ENCODE results near the gene SIAH1.

SIAH1 gene

GRCh38 chr16:48330189-48330840 is 54.9 kb downstream of the SIAH1 start:
- no peak overlapping the region for H3K27ac ChIP-seq (ENCODE audit: extremely low read depth, low read depth, low read length)
- no peak overlapping the region for H3K4me3 ChIP-seq (ENCODE audit: low read depth, low read length)
- TF ChIP-seq ZSCAN23 (tag by site-specific recombination; IDR thresholded peaks at IDR 0.05) = no peak
- no peak for TF ChIP-seq ZNF501 (tag by site-specific recombination; IDR thresholded peaks at IDR 0.05)
- no peak for TF ChIP-seq ZNF169 (tag by site-specific recombination; IDR thresholded peaks at IDR 0.05)
- no peak for TF ChIP-seq ZBTB21 (tag by site-specific recombination; IDR thresholded peaks at IDR 0.05)
- no peak for TF ChIP-seq ZNF747 (tag by site-specific recombination; IDR thresholded peaks at IDR 0.05)
- no peak for TF ChIP-seq ZNF792 (tag by site-specific recombination; IDR thresholded peaks at IDR 0.05)
- no peak for TF ChIP-seq KLF16 (tag by site-specific recombination; IDR thresholded peaks at IDR 0.05)
- no peak for TF ChIP-seq ZFP37 (tag by site-specific recombination; IDR thresholded peaks at IDR 0.05)
- TF ChIP-seq ZFP41 (tag by site-specific recombination; IDR thresholded peaks at IDR 0.05; ENCODE audit: borderline replicate concordance) = no peak
- no peak for TF ChIP-seq ZBTB48 (tag by site-specific recombination; IDR thresholded peaks at IDR 0.05)
- CTCF ChIA-PET = no interaction called here
- POLR2A ChIA-PET = no interaction called here
- no peaks in the 10 kb centered on the region for H3K4me1 ChIP-seq (ENCODE audit: control insufficient read depth, insufficient read depth, low read length)
- no peaks in the 10 kb centered on the region for H3K9me3 ChIP-seq (ENCODE audit: control insufficient read depth, insufficient read depth, low read depth, low read length)
- peaks cover 0 to 26% of the 10 kb centered on the region in 2 experiments; a peak in 2 of 3 replicates for H3K36me3 ChIP-seq (ENCODE audit: control insufficient read depth in 2 of 2, insufficient read depth in 1 of 2, low read length in 2 of 2)

- POLR2A ChIA-PET = no interaction called here
- Histone ChIP-seq H3K36me3 (ENCODE audit: control insufficient read depth in 2 of 2, insufficient read depth in 1 of 2, low read length in 2 of 2) (peaks cover 0 to 19% of the 10 kb centered on the region in 2 experiments; a peak in 1 of 3 replicates), H3K4me3 (ENCODE audit: low read depth, low read length) (no peak overlapping the region), H3K27ac (ENCODE audit: extremely low read depth, low read depth, low read length) (no peak overlapping the region), H3K4me1 (ENCODE audit: control insufficient read depth, insufficient read depth, low read length) (no peaks in the 10 kb centered on the region), H3K9me3 (ENCODE audit: control insufficient read depth, insufficient read depth, low read depth, low read length) (no peaks in the 10 kb centered on the region)
- TF ChIP-seq ZNF223 (tag by site-specific recombination; IDR thresholded peaks at IDR 0.05) (no peak), ZNF132 (tag by site-specific recombination; IDR thresholded peaks at IDR 0.05; ENCODE audit: borderline replicate concordance) (no peak), WT1 (tag by site-specific recombination; IDR thresholded peaks at IDR 0.05) (no peak), PRDM6 (tag by site-specific recombination; IDR thresholded peaks at IDR 0.05) (no peak), ZNF791 (tag by site-specific recombination; IDR thresholded peaks at IDR 0.05) (no peak), FEZF1 (tag by site-specific recombination; IDR thresholded peaks at IDR 0.05) (no peak), ZNF830 (tag by site-specific recombination; IDR thresholded peaks at IDR 0.05; ENCODE audit: low read depth) (no peak), ZXDB (tag by site-specific recombination; IDR thresholded peaks at IDR 0.05) (no peak), ZNF335 (tag by site-specific recombination; conservative IDR thresholded peaks at IDR 0.05) (no peak), ZSCAN23 (tag by site-specific recombination; IDR thresholded peaks at IDR 0.05) (no peak), ZNF140 (tag by site-specific recombination; IDR thresholded peaks at IDR 0.05) (no peak), KLF8 (tag by site-specific recombination; IDR thresholded peaks at IDR 0.05) (no peak), YY1 (tag by site-specific recombination; IDR thresholded peaks at IDR 0.05) (no peak), ZSCAN18 (tag by site-specific recombination; IDR thresholded peaks at IDR 0.05) (no peak), PRDM10 (tag by site-specific recombination; IDR thresholded peaks at IDR 0.05) (no peak), ZBTB26 (tag by site-specific recombination; optimal IDR thresholded peaks at IDR 0.05) (no peak), ZNF416 (tag by site-specific recombination; IDR thresholded peaks at IDR 0.05) (no peak)
- CTCF ChIA-PET = no interaction called here
Measured at GRCh38 chr16:48329138-48329537, 56.1 kb downstream of the SIAH1 start.
